ENCODE results near the gene KIF9.
"Not testable (repeated sequence)": the region's sequence is repeated elsewhere in the genome, so short reads cannot be mapped to it uniquely, and the experiment has no call there.

KIF9 gene

GRCh38 chr3:47282424-47283192 lies at the start of gene KIF9, which contains the start of gene KLHL18:
KIF9 (minus strand) TSS chr3:47282799; CDS start chr3:47277374, 5,425 bp downstream.
KLHL18 (plus strand) TSS chr3:47282944; CDS start chr3:47282966, 22 bp downstream.
- DNase-seq: peak; percentile 95

- peak; percentile 85 for DNase-seq
Measured at GRCh38 chr3:47324278-47324865, 41.8 kb upstream of the KIF9 start.

GRCh38 chr3:47323431-47324277 lies 41.1 kb upstream of the KIF9 start:
- DNase-seq: peak; percentile 90

GRCh38 chr3:47319956-47320355 lies 37.4 kb upstream of the KIF9 start:
- DNase-seq: no peak

GRCh38 chr3:47318916-47319315 lies 36.3 kb upstream of the KIF9 start:
- no peak for DNase-seq

GRCh38 chr3:47316151-47316550 lies 33.6 kb upstream of the KIF9 start:
- DNase-seq: not testable (repeated sequence)

GRCh38 chr3:47315069-47315647 lies 32.6 kb upstream of the KIF9 start:
- DNase-seq: no peak

GRCh38 chr3:47314056-47314764 lies 31.6 kb upstream of the KIF9 start:
- DNase-seq: no peak

GRCh38 chr3:47313341-47314055 lies 30.9 kb upstream of the KIF9 start:
- DNase-seq: no peak

GRCh38 chr3:47310391-47310790 lies 27.8 kb upstream of the KIF9 start:
- no peak for DNase-seq

- DNase-seq: not testable (repeated sequence)
Measured at GRCh38 chr3:47309231-47309630, 26.6 kb upstream of the KIF9 start.

- no peak for DNase-seq
Measured at GRCh38 chr3:47306022-47306421, 23.4 kb upstream of the KIF9 start.

GRCh38 chr3:47301456-47301855 lies 18.9 kb upstream of the KIF9 start:
- no peak for DNase-seq

- DNase-seq: no peak
Measured at GRCh38 chr3:47299381-47300318, 17.1 kb upstream of the KIF9 start.

- DNase-seq: no peak
Measured at GRCh38 chr3:47298439-47298838, 15.8 kb upstream of the KIF9 start.

- DNase-seq: no peak
Measured at GRCh38 chr3:47296562-47297302, 14.1 kb upstream of the KIF9 start.

- DNase-seq: no peak
Measured at GRCh38 chr3:47295976-47296375, 13.4 kb upstream of the KIF9 start.

- no peak for DNase-seq
Measured at GRCh38 chr3:47295322-47295721, 12.7 kb upstream of the KIF9 start.

- DNase-seq: no peak
Measured at GRCh38 chr3:47294392-47294791, 11.8 kb upstream of the KIF9 start.

GRCh38 chr3:47293822-47294221 lies 11.2 kb upstream of the KIF9 start:
- DNase-seq: no peak

All from islet precursor cell (in vitro differentiated cells).